ENCODE data around the gene SMOC2. TPM values are rescaled to one million over a fixed set of nuclear protein-coding genes. Genes with fewer than 3 reads are reported as not detected.

The SMOC2 gene
- total RNA-seq, 1 experiment from 2014 or later: 2.1 TPM

DNA sequence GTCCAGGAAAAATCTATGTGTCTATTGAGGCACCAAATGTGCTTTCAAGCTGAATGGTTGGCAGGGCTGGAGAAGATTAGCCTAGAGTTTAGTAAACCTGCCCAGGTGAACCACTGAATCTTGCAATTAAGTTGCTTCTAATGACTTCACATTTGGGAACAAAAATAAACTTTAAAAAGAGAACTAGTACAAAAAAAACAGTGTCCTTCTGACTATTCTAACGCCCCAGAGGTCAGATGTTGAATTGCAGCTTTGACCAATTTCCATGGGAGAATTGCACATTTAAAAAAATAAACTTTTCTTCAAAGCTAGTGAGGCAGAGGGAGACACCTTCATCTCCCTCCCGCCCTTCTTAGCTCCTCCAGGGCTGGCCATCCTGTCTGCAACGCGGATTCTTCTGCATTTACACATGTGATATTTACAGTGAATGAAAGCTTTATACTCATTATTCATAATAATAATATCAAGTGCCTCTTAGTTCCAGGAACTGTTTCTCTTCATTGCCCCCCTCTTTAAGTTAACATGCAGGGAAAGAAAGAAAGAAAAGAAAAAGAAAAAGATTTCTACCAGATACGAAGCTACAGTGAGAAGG is 270.2 kb downstream of the SMOC2 start:
- no peak overlapping the region for H3K18ac ChIP-seq (ENCODE audit: insufficient read length, low read depth, low read length)
- H4K5ac ChIP-seq (ENCODE audit: insufficient read length, low read depth, low read length): no peak overlapping the region
- DNase-seq: no peak
- no peak overlapping the region for H3K14ac ChIP-seq (ENCODE audit: insufficient read depth, low read length)
- H3K23ac ChIP-seq (ENCODE audit: insufficient read length, low read depth, low read length): no peak overlapping the region
- Mint-ChIP-seq H3K36me3 (ENCODE audit: insufficient read depth in 1 of 3, low read depth in 3 of 3) (peaks cover 5 to 8% (median 6%) of the 10 kb centered on the region in 3 experiments), H3K4me3 (no peak overlapping the region), H3K27ac (no peak overlapping the region), H3K4me1 (peaks cover 0 to 5% of the 10 kb centered on the region in 2 experiments; a peak in 2 of 4 replicates), H3K27me3 (ENCODE audit: low read depth) (peaks cover 7% of the 10 kb centered on the region), H3K9me3 (peaks cover 6 to 18% of the 10 kb centered on the region in 2 experiments; a peak in 4 of 5 replicates)
- no peaks in the 10 kb centered on the region for H3K79me1 ChIP-seq (ENCODE audit: insufficient read depth, low read depth, low read length, poor library complexity, severe bottlenecking)
- H4K20me1 ChIP-seq (ENCODE audit: control insufficient read depth, insufficient read depth, insufficient read length): no peaks in the 10 kb centered on the region
- H3K23me2 ChIP-seq (ENCODE audit: insufficient read length, low read depth, low read length, poor library complexity, severe bottlenecking): no peaks in the 10 kb centered on the region
- H4K8ac ChIP-seq (replicated peaks; ENCODE audit: insufficient read length, low read depth, low read length): no peak overlapping the region
- H2AFZ ChIP-seq (ENCODE audit: low read length): no peak overlapping the region
- no peak overlapping the region for H3K27ac ChIP-seq (ENCODE audit: insufficient read length, low read depth, low read length)
- H3K27me3 ChIP-seq (ENCODE audit: insufficient read depth, low read length): no peaks in the 10 kb centered on the region
- no peak overlapping the region for H4K91ac ChIP-seq (ENCODE audit: insufficient read length, low read depth, low read length)
- no peak overlapping the region for H3K4ac ChIP-seq (ENCODE audit: low read depth, low read length)
- no peak overlapping the region for H2BK120ac ChIP-seq (ENCODE audit: low read depth, low read length, poor library complexity, severe bottlenecking)
- H3T11ph ChIP-seq (ENCODE audit: low read length): no peak overlapping the region
- WGBS (ENCODE audit: extremely low coverage, insufficient read length, low lambda C conversion rate): no CpG with 5 or more reads among the region's 5 CpGs
- no peak overlapping the region for H2BK15ac ChIP-seq (ENCODE audit: low read depth, low read length)
- H3K4me1 ChIP-seq (ENCODE audit: insufficient read depth, low read length): no peaks in the 10 kb centered on the region
- TF ChIP-seq, protein P1, sequence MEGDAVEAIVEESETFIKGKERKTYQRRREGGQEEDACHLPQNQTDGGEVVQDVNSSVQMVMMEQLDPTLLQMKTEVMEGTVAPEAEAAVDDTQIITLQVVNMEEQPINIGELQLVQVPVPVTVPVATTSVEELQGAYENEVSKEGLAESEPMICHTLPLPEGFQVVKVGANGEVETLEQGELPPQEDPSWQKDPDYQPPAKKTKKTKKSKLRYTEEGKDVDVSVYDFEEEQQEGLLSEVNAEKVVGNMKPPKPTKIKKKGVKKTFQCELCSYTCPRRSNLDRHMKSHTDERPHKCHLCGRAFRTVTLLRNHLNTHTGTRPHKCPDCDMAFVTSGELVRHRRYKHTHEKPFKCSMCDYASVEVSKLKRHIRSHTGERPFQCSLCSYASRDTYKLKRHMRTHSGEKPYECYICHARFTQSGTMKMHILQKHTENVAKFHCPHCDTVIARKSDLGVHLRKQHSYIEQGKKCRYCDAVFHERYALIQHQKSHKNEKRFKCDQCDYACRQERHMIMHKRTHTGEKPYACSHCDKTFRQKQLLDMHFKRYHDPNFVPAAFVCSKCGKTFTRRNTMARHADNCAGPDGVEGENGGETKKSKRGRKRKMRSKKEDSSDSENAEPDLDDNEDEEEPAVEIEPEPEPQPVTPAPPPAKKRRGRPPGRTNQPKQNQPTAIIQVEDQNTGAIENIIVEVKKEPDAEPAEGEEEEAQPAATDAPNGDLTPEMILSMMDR (conservative IDR thresholded peaks at IDR 0.05): peak; percentile 63
- no peaks in the 10 kb centered on the region for H3K79me2 ChIP-seq (ENCODE audit: insufficient read depth, low read length)
- no peak overlapping the region for H2AK5ac ChIP-seq (ENCODE audit: insufficient read length, low read length)
- no peak overlapping the region for H2BK5ac ChIP-seq (ENCODE audit: insufficient read length, low read length)
- no peak overlapping the region for H3K9ac ChIP-seq (ENCODE audit: extremely low read depth, insufficient read length, low read length)
- no peak overlapping the region for H3K4me2 ChIP-seq (ENCODE audit: insufficient read depth, insufficient read length, low read length)
- peaks cover 34% of the 10 kb centered on the region for H3K9me3 ChIP-seq (ENCODE audit: control insufficient read depth, low read depth, low read length)
- H2BK20ac ChIP-seq (ENCODE audit: low read depth, low read length, poor library complexity, severe bottlenecking): no peak overlapping the region
- no peak overlapping the region for H2BK12ac ChIP-seq (ENCODE audit: insufficient read length, low read depth, low read length)
- no peak overlapping the region for H3K56ac ChIP-seq (ENCODE audit: insufficient read length, low read depth, low read length)
